Choroid plexus epithelial cell (primary cell): Measurements from ENCODE around the gene TMEM203.

Source experiments
- DNase-seq: peaks from one replicate; pipeline ENCODE4 v3.0.0-alpha.2; 2010; ENCODE audit warnings: low read depth
- H3K4me3 ChIP-seq: 2 replicates; pipeline ENCODE4 v1.5.1; 2011; ENCODE audit warnings: low read depth, mild to moderate bottlenecking, control low read depth, low read length, moderate library complexity
- TF ChIP-seq, protein P1 (sequence below): conservative IDR thresholded peaks from 2 replicates; pipeline ENCODE4 v1.5.1; 2011; ENCODE audit warnings: low read depth, mild to moderate bottlenecking, control low read depth, inconsistent platforms, low read length, moderate library complexity

TMEM203 gene

DNA sequence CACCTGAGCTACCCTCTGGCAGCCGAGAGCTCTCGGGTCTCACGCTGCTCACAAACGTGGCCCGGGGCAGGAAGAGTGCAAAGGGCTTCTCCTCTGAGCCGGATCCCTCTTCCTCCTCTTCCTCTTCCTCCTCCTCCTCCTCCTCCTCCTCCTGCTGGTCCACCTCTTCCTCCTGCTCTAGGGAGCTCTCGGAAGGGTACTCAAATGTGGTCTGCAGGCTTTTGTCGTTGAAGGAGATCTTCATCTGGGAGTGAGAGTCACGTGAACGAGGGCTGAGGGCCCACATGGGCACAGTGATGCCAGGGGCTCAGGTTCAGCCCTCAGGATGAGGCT lies 13.0 kb downstream of the TMEM203 start:
- DNase-seq, result no peak
- H3K4me3 ChIP-seq, result no peak overlapping the region
- TF ChIP-seq, protein P1, sequence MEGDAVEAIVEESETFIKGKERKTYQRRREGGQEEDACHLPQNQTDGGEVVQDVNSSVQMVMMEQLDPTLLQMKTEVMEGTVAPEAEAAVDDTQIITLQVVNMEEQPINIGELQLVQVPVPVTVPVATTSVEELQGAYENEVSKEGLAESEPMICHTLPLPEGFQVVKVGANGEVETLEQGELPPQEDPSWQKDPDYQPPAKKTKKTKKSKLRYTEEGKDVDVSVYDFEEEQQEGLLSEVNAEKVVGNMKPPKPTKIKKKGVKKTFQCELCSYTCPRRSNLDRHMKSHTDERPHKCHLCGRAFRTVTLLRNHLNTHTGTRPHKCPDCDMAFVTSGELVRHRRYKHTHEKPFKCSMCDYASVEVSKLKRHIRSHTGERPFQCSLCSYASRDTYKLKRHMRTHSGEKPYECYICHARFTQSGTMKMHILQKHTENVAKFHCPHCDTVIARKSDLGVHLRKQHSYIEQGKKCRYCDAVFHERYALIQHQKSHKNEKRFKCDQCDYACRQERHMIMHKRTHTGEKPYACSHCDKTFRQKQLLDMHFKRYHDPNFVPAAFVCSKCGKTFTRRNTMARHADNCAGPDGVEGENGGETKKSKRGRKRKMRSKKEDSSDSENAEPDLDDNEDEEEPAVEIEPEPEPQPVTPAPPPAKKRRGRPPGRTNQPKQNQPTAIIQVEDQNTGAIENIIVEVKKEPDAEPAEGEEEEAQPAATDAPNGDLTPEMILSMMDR, result no peak

DNA sequence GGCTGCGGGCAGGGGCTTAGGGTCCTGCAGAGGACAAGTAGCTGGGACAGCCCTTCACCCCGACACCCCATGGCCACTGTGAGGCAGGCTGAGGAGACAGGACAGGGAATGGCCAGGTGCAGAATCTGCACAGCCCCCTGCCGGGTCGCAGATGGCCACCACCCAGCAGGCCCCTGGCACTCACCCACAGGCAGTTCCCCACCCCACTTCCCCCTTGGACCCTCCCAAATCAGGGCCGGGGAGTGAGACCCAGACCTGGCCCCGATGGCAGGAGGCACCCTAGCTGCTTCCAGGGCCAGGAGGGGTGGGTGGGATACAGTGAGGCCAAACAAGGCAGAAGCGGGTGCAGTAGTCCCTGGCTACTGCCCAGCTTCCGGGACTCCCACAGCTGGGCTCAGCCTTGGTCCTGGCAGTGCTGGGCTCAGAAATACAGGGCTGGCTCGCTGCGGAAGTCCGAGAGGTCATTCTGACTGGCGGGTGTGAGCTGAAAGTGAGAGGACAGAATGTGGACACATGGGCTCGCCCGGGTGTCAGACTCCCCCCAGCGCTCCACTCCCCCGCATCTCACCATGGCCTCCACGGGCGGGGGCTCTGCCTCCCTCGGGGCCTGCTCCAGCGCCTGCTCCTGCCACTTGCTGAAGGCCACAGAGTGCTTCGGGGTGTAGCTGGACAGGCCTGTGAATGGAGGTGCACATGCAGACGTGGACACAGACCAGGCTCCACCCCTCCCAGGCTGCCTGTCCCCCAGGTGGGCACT lies 13.6 kb downstream of the TMEM203 start:
- H3K4me3 ChIP-seq, result no peak overlapping the region
- TF ChIP-seq, protein P1, result no peak
- no peak for DNase-seq

DNA sequence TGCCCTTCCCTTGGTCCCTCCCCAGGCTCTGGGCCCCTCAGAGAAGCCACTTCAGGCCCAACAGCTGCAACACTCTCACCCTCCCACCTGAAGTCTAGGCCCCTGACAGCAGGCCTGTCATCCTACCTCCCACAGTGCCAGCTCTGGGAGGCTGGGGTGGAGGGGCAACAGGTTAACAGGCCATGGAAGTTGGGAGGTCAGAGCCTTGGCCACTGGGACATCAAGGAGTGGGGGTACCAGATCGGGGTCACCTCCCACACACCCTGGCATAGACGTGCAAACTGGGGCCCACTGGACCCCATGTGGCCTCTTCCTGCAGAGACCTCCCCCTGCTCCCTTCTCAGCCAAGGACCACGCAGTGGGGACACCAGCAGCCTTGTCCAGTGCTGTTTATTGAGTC lies 14.2 kb downstream of the TMEM203 start:
- H3K4me3 ChIP-seq, result no peak overlapping the region
- DNase-seq, result no peak
- TF ChIP-seq, protein P1, result no peak

DNA sequence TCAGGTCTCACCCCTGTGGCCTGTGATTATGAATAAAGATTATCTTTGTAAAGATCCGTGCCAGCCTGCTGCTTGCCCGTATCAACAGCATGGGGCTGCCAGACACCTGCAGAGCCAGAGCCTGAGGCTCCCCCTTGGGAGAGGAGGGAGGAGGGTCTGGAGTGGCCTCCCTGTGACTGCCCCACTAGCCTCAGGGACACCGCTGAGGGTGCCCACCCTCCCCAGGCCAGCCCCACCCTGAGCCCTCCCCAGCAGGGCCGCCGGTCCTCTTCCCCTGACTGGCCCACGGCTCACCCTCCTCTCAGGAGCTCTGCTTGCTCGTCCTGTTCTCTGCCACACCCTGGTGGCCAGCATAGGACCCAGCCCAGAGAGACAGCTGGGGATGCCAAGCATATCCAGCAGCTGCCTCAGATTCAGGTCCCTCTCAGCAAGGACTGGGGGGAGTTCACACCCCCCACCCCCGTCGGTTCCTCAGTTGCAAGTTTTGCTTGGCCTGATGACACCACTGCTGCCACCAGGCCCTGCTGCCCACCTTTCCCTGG lies 15.1 kb downstream of the TMEM203 start:
- TF ChIP-seq, protein P1, result no peak
- H3K4me3 ChIP-seq, result no peak overlapping the region
- no peak for DNase-seq

DNA sequence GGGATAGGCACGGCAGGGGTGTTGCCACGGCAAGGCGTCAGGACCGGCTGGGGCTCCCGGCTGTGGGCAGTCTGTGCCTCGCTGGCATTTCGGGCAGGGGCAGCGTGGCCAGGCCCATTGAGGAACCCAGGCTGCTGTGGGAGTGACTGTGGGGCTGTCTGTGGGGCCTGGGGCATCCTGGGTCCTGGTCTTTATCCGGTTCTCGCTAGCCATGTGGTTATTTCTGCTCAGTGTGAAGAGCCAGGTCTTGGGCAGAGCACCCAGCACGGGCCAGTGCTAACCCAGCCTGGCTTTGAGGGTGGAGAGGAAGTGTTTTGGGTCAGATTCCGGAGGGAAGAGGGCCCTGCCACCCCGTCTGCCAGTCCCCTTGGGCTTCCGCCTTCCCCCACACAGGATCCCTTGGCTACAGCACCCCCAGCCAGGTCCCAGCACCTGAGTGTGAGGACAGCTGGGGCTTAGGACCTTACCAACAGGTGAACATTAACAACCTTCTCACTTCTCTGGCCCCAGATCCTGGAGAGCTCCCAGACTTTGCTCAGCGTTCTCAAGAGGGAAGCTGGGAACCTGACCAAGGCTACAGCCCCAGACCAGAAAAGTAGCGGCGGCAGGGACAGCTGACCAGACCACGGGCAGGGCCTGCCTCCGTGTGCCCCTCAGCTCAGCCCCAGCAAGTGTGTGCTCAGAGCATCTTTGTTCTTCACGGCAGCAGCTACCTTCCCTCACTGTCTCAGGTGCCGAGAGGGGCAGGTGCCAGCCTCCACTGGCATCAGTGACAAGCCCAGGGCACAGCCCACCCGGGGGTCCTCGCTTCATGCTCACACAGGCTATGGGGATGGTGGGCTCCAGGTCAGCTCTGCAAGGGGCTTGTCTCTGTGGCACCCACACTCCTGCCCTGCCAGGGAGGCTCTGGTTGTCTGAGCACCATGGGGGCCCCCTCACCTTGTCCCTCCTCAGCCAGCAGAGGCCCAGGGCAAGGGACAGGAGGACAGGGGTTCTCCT lies 15.9 kb downstream of the TMEM203 start:
- peak overlapping the region; percentile 67 for H3K4me3 ChIP-seq
- TF ChIP-seq, protein P1, result no peak
- no peak for DNase-seq

DNA sequence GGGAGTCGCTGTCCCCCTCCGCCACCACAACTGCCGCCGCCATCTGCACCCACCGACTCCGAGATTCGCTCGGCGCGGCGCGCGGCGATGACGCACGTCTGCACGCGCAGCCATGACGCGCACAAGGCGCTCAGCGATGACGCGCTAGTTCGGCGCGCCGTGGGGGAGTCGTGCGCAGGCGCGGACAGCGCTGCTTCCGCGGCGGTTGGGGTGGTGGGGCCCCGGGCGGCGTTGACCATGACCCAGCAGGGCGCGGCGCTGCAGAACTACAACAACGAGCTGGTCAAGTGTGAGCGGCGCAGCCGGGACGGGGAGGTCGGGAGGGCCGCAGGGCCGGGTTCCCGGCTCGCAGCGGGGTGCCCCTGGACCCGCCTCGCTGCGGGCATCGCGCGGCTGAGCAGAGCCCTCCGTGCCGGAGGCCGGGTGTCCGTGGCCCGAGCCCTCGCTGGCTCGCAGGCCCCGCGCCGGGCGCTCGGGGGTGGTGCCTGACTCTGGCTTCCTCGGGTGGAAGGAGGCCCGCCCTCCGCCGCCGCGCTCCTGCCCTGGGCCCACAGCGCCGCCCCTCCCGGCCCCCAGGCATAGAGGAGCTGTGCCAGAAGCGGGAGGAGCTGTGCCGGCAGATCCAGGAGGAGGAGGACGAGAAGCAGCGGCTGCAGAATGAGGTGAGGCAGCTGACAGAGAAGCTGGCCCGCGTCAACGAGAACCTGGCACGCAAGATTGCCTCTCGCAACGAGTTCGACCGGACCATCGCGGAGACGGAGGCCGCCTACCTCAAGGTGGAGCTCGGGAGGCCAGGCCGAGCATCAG lies 16.8 kb downstream of the TMEM203 start, which contains the start of the genes ANAPC2 and SSNA1:
Gene ANAPC2, minus strand, starts transcription at position 71 of the 807 bp plus-strand sequence. Its CDS starts 28 bp downstream, at position 43.
Gene SSNA1, plus strand, starts transcription at position 187 of the 807 bp plus-strand sequence. Its CDS starts 51 bp downstream, at position 238.
- peak; percentile 96 for DNase-seq
- peak within 1 kb of the TSS; percentile 67 for H3K4me3 ChIP-seq
- TF ChIP-seq, protein P1, result peak; percentile 59
